HT1080 (cell line): ENCODE data around the gene SLC66A1. TPM values are rescaled to one million over a fixed set of nuclear protein-coding genes. Genes with fewer than 3 reads are reported as not detected.

Experiments
- DNase-seq: peaks from one replicate; pipeline ENCODE4 v3.0.0-alpha.2; 2015; ENCODE audit warnings: low read depth
- small RNA-seq: library from RNA; depleted of rRNA; stranded (forward); fragments of <200 nt; gene quantifications from one replicate; pipeline ENCODE3, GENCODE V24; 2014
- total RNA-seq: library from RNA; depleted of rRNA; stranded (reverse); fragments of >200 nt; shearing (Covaris generic); gene quantifications from 2 replicates; pipeline ENCODE4 v1.2.3, GENCODE V29; 2014; rRNA removed

The SLC66A1 gene
- total RNA-seq, 1 experiment from 2014 or later: 26.9 TPM

GRCh38 chr1:19375631-19376400, 63.7 kb downstream of the SLC66A1 start:
- no peak for DNase-seq

DNA sequence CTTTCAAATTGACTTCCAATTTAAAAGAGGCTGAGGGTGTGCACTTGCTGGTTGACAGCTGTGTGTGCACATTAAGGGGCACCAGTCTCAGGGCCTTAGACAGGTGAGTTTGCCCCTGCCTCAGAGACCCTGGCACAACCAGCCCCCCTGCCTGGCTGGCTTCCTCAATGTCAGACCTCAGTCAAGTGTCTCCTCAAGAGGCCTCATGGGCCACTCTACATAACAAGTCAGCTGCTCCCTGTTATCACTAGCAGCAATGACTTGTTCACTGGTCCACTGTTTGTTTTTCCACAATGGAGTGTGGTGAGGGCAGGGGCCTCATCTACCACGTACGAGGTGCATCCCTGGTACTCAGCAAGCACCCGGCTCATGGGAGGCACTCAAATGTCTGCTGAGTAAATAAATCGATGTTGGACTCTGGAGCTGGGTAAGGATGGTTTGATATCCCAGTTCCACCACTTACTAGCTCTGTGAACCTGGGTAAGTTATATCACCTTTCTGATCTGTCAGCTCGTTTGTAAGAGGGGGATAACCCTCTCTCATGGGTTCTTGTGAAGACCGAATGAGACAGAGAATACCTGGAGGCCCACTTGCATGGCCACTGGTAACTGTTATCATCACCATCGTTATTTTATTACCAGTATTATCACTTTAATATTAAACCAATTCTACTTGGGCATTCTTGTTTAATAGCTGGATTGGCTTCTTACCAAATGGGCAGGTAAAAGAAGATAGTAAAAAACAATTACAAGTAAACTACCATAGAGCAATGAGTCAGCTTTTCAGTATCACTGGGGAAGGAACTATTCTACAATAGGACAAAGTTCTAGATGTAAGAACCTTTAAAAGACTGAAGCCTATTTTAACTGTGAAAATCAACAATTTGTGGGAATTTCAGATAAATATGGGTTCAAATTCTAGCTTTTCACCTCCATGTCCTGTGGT, 64.6 kb downstream of the SLC66A1 start:
- DNase-seq: no peak

GRCh38 chr1:19377812-19378718, 65.9 kb downstream of the SLC66A1 start:
- no peak for DNase-seq

Small RNA genes lying within 50 kb of the gene (small RNA-seq; reads per million reads assigned to genes)
- gene RNU6-1099P: not detected

Other genes with a start within 250 kb of the SLC66A1 start
- 73.7 and 90.5 TPM in 2 replicates for gene UBR4, start 102.1 kb upstream of the SLC66A1 start, total RNA-seq
- 61.0 and 66.3 TPM in 2 replicates for gene EMC1, start 60.8 kb upstream of the SLC66A1 start, total RNA-seq
- gene MRTO4, start 60.5 kb upstream of the SLC66A1 start, total RNA-seq: 102 and 110 TPM in 2 replicates
- 0.07 and 0.23 TPM in 2 replicates for gene AKR7A3, start 23.6 kb upstream of the SLC66A1 start, total RNA-seq
- 124 and 139 TPM in 2 replicates for gene AKR7A2, start 182 bp upstream of the SLC66A1 start, total RNA-seq
- gene CAPZB, start 173.2 kb downstream of the SLC66A1 start, total RNA-seq: 97.1 and 166 TPM in 2 replicates